HEK293 (cell line): ENCODE measurements around the gene PDE9A.

Experiments used
- CTCF ChIA-PET: fragments of 350-600 bp; formaldehyde crosslinking; extraction: SDS; loops from one replicate; lab custom pipeline; 2021; ENCODE audit warnings: antibody characterized with exemption; lab: Yijun Ruan, JAX
- POLR2A ChIA-PET: fragments of 300-600 bp; formaldehyde crosslinking; extraction: SDS; loops from one replicate; lab custom pipeline; 2020; ENCODE audit warnings: antibody characterized with exemption, inconsistent platforms; lab: Yijun Ruan, JAX
- H3K27ac ChIP-seq: fragments of 200-500 bp; sonication (Bioruptor generic); 2 replicates; pipeline ENCODE4 v1.5.1; 2014; ENCODE audit warnings: low read depth, low read length, control low read depth, inconsistent platforms; ENCODE audit errors: extremely low read depth
- H3K36me3 ChIP-seq, 2 experiments: fragments of 200-500 bp in 1 of 2; sonication (Bioruptor generic) in 1 of 2; 1 replicate in 1 of 2; 2 replicates in 1 of 2; pipeline ENCODE4 v1.5.1; 2014 to 2017; ENCODE audit warnings: inconsistent platforms in 2 of 2, low read length in 2 of 2; ENCODE audit not compliant: control insufficient read depth in 2 of 2, insufficient read depth in 1 of 2
- H3K4me1 ChIP-seq: fragments of 200-500 bp; sonication (Bioruptor generic); 2 replicates; pipeline ENCODE4 v1.5.1; 2014; ENCODE audit warnings: mild to moderate bottlenecking, low read length, inconsistent platforms; ENCODE audit not compliant: control insufficient read depth, insufficient read depth
- H3K4me3 ChIP-seq: 2 replicates; pipeline ENCODE4 v1.5.1; 2011; ENCODE audit warnings: low read depth, mild to moderate bottlenecking, control low read depth, low read length, moderate library complexity
- H3K9me3 ChIP-seq: fragments of 200-500 bp; sonication (Bioruptor generic); 2 replicates; pipeline ENCODE4 v1.5.1; 2014; ENCODE audit warnings: low read depth, low read length, inconsistent platforms; ENCODE audit not compliant: control insufficient read depth, insufficient read depth
- AEBP2 ChIP-seq: fragments of 450-650 bp; formaldehyde crosslinking; IDR thresholded peaks from 2 replicates; pipeline ENCODE4 v1.5.1; 2016; ENCODE audit warnings: missing biosample characterization, missing genetic modification characterization, borderline replicate concordance
- GFI1B ChIP-seq: fragments of 450-650 bp; formaldehyde crosslinking; IDR thresholded peaks from 2 replicates; pipeline ENCODE4 v1.5.1; 2016; ENCODE audit warnings: missing biosample characterization, missing genetic modification characterization
- KLF16 ChIP-seq: fragments of 450-650 bp; formaldehyde crosslinking; IDR thresholded peaks from 2 replicates; pipeline ENCODE4 v1.5.1; 2017; ENCODE audit warnings: missing biosample characterization, missing genetic modification characterization
- PRDM4 ChIP-seq: fragments of 450-650 bp; formaldehyde crosslinking; IDR thresholded peaks from 2 replicates; pipeline ENCODE4 v1.5.1; 2017; ENCODE audit warnings: missing biosample characterization, missing genetic modification characterization
- SP7 ChIP-seq: fragments of 450-650 bp; formaldehyde crosslinking; IDR thresholded peaks from 2 replicates; pipeline ENCODE4 v1.5.1; 2016; ENCODE audit warnings: missing biosample characterization, missing genetic modification characterization
- TCF7L2 ChIP-seq: IDR thresholded peaks from 2 replicates; pipeline ENCODE4 v1.6.1; 2011; ENCODE audit warnings: low read depth, mild to moderate bottlenecking, inconsistent platforms, low read length, moderate library complexity, borderline replicate concordance
- YY2 ChIP-seq: fragments of 450-650 bp; formaldehyde crosslinking; IDR thresholded peaks from 2 replicates; pipeline ENCODE4 v1.5.1; 2016; ENCODE audit warnings: missing biosample characterization, missing genetic modification characterization
- ZBTB1 ChIP-seq: fragments of 450-650 bp; formaldehyde crosslinking; IDR thresholded peaks from 2 replicates; pipeline ENCODE4 v1.5.1; 2016; ENCODE audit warnings: missing biosample characterization, missing genetic modification characterization
- ZNF133 ChIP-seq: fragments of 450-650 bp; formaldehyde crosslinking; IDR thresholded peaks from 2 replicates; pipeline ENCODE4 v1.5.1; 2016; ENCODE audit warnings: missing biosample characterization, missing genetic modification characterization
- ZNF138 ChIP-seq: fragments of 450-650 bp; formaldehyde crosslinking; IDR thresholded peaks from 2 replicates; pipeline ENCODE4 v1.5.1; 2016; ENCODE audit warnings: missing biosample characterization, missing genetic modification characterization, borderline replicate concordance
- ZNF26 ChIP-seq: fragments of 450-650 bp; formaldehyde crosslinking; IDR thresholded peaks from 2 replicates; pipeline ENCODE4 v1.5.1; 2016; ENCODE audit warnings: missing biosample characterization, missing genetic modification characterization
- ZNF280C ChIP-seq: fragments of 450-650 bp; formaldehyde crosslinking; IDR thresholded peaks from 2 replicates; pipeline ENCODE4 v1.5.1; 2016; ENCODE audit warnings: missing biosample characterization, missing genetic modification characterization
- ZNF350 ChIP-seq: fragments of 450-650 bp; formaldehyde crosslinking; IDR thresholded peaks from 2 replicates; pipeline ENCODE4 v1.5.0; 2017; ENCODE audit warnings: missing biosample characterization, mild to moderate bottlenecking, missing genetic modification characterization
- ZNF354C ChIP-seq: fragments of 450-650 bp; formaldehyde crosslinking; IDR thresholded peaks from 2 replicates; pipeline ENCODE4 v1.5.1; 2016; ENCODE audit warnings: missing biosample characterization, missing genetic modification characterization, low read depth, borderline replicate concordance
- ZNF362 ChIP-seq: fragments of 450-650 bp; formaldehyde crosslinking; IDR thresholded peaks from 2 replicates; pipeline ENCODE4 v1.5.1; 2016; ENCODE audit warnings: missing biosample characterization, missing genetic modification characterization
- ZNF416 ChIP-seq: fragments of 450-650 bp; formaldehyde crosslinking; IDR thresholded peaks from 2 replicates; pipeline ENCODE4 v1.5.1; 2016; ENCODE audit warnings: missing biosample characterization, missing genetic modification characterization
- ZNF488 ChIP-seq: fragments of 450-650 bp; formaldehyde crosslinking; IDR thresholded peaks from 2 replicates; pipeline ENCODE4 v1.5.1; 2016; ENCODE audit warnings: missing biosample characterization, missing genetic modification characterization
- ZNF658 ChIP-seq: fragments of 450-650 bp; formaldehyde crosslinking; IDR thresholded peaks from 2 replicates; pipeline ENCODE4; 2016; ENCODE audit warnings: missing biosample characterization, missing genetic modification characterization
- ZNF660 ChIP-seq: fragments of 450-650 bp; IDR thresholded peaks from 2 replicates; pipeline ENCODE4 v1.5.1; 2018; ENCODE audit warnings: missing biosample characterization, mild to moderate bottlenecking, missing genetic modification characterization
- ZNF701 ChIP-seq: fragments of 450-650 bp; formaldehyde crosslinking; IDR thresholded peaks from 2 replicates; pipeline ENCODE4 v1.5.1; 2016; ENCODE audit warnings: missing biosample characterization, missing genetic modification characterization

Gene PDE9A

GRCh38 chr21:42685954-42686500, 32.6 kb downstream of the PDE9A start:
- ChIA-PET POLR2A (no interaction called here), CTCF (no interaction called here)
- H3K9me3 ChIP-seq: no peaks in the 10 kb centered on the region
- no peak overlapping the region for H3K27ac ChIP-seq
- H3K4me3 ChIP-seq: no peak overlapping the region
- peaks cover 3 to 22% of the 10 kb centered on the region in 2 experiments; a peak in 2 of 3 replicates for H3K36me3 ChIP-seq
- H3K4me1 ChIP-seq: no peaks in the 10 kb centered on the region
- TF ChIP-seq YY2 (tag by site-specific recombination) (no peak), ZBTB1 (no peak), ZNF488 (no peak), ZNF354C (tag by site-specific recombination) (no peak), ZNF138 (no peak), TCF7L2 (no peak), SP7 (tag by site-specific recombination) (no peak), ZNF660 (tag by site-specific recombination) (no peak), ZNF280C (no peak), ZNF362 (no peak), ZNF658 (no peak), ZNF350 (tag by site-specific recombination) (no peak), KLF16 (tag by site-specific recombination) (no peak), ZNF133 (tag by site-specific recombination) (no peak), GFI1B (no peak), PRDM4 (tag by site-specific recombination) (no peak), ZNF416 (tag by site-specific recombination) (no peak), AEBP2 (no peak), ZNF701 (tag by site-specific recombination) (no peak), ZNF26 (no peak)
